Activated CD4-positive, alpha-beta T cell treated with anti-CD3 and anti-CD28 coated beads for 4 hours (primary cell): Measurements from ENCODE around the gene CALHM3.
A peak's percentile ranks its signal among the peaks of the same experiment; 100 is the strongest.

ENCODE experiments used
- DNase-seq, 2 donors: peaks; one replicate each; pipeline ENCODE4 v3.0.0-alpha.2; 2020

The CALHM3 gene

DNA sequence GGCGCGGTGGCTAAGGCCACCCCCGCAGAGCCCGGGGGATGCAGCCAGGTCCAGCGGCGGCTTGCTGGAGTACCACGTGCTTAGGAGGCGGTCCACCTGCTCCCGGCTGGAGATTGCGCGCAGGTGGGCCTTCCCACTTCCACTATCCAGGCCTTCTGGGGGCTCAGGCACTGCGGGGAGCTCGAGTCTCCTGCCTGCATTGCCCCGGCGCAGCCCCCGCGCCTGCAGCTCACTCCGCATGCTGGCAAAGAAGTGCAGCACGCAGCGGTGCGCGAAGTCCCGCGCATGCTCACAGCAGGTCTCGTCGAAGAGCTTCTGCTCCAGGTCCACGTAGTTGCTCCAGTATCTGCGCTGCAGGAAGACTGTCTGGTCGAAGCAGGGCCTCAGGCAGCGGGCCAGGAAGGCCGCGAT lies 5.8 kb downstream of the CALHM3 start:
- no peak for DNase-seq

GRCh38 chr10:103472005-103472404 lies 7.0 kb downstream of the CALHM3 start:
- DNase-seq, result no peak

- DNase-seq, result peak; percentile 49 to 60
Observed at GRCh38 chr10:103470761-103471653, 8.0 kb downstream of the CALHM3 start.

- no peak for DNase-seq
Observed at GRCh38 chr10:103469201-103469600, 9.8 kb downstream of the CALHM3 start.

- DNase-seq, result no peak
Observed at GRCh38 chr10:103467406-103467805, 11.6 kb downstream of the CALHM3 start.

DNA sequence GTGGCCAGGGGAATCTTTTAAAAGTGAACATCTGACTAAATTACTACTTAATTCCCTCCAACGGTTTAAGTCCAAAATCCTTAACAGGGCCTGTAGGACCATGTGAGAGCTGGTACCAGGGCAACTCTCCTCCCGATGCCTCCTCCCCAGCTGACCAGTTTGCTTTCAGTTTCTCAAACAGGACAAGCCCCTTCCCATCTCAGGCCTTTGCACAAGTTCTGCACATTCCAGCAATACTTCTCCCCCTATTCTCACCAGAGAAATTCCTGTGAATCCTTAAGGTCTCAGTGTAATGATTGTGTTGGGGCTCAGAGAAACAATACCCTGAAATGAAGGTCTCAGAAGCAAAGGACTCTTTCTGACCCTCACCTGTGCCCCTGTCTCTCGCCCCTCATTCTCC lies 12.3 kb downstream of the CALHM3 start:
- no peak for DNase-seq

DNA sequence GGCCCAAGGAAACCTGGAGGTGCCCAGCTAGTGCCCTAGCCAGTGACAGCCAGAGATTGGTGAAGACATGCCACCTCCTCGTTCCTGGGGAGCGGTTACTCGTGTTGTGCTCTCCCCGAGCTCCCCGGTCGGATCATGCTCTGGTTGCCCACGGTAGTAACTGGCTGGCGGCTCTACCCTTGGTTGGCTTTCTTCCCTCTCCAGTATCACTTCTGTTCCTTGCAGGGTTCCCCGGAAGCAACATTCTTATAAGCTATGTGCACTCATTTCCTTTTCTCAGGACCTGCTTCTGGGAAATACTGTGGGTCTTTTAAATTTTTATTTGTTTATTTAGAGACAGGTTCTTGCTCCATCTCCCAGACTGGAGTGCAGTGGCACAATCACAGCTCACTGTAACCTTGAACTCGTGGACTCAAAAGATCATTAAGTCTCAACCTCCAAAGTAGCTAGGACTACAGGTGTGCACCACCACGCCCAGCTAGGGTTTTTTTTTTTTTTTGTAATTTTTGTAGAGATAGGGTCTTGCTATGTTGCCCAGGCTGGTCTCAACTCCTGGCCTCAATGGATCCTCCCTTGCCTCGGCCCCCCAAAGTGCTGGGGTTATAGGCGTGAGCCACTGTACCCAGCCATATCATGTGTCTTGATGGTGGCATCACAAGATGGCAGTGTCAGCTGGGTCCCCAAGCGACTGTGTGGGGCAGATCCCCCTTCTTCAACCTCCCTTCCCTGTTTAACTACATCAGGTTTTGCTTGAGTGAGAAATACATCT lies 13.4 kb downstream of the CALHM3 start:
- no peak for DNase-seq

DNA sequence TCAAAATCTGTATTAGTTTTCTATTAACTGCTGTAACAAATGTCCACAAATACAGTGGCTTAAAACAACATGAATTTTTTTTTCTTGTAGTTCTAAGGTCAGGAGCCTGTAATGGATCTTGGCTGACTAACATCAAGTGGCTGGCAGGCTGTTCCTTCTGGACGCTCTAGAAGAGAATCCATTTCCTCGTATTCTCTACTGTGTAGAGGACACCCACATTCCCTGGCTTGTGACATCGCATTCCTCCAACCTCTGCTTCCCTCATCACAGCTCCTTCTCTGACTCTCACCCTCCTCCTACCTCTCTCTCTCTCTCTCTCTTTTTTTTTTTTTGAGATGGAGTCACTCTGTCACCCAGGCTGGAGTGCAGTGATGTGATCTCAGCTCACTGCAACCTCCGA lies 15.5 kb downstream of the CALHM3 start:
- no peak for DNase-seq

- no peak for DNase-seq
Observed at GRCh38 chr10:103459615-103460014, 19.4 kb downstream of the CALHM3 start.

DNA sequence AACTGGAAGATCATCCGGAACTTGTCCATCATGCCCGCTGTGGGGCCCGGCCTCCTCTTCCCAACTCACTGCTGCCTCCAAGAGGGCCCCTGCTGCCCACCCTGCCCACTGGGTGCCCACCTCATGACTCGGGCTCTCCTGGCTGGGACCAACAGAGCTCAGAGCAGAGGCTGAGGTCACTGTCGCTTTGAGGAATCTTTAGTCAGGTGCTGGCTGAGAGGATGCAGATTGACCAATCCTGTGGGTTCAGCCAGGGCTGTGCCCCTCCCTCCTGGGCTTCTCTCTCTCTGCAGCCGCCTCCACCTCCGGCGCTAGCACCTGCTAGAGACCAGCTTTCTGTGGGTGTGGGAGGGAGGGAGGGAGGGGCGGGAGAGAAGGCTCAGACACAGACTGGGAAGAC lies 20.3 kb downstream of the CALHM3 start, which contains the start of gene CALHM1:
TSS of gene CALHM1 (minus strand) at position 181 of the 400 bp plus-strand sequence. CDS start at position 32, 149 bp downstream.
- DNase-seq, result no peak

- no peak for DNase-seq
Observed at GRCh38 chr10:103457896-103458583, 21.0 kb downstream of the CALHM3 start.

DNA sequence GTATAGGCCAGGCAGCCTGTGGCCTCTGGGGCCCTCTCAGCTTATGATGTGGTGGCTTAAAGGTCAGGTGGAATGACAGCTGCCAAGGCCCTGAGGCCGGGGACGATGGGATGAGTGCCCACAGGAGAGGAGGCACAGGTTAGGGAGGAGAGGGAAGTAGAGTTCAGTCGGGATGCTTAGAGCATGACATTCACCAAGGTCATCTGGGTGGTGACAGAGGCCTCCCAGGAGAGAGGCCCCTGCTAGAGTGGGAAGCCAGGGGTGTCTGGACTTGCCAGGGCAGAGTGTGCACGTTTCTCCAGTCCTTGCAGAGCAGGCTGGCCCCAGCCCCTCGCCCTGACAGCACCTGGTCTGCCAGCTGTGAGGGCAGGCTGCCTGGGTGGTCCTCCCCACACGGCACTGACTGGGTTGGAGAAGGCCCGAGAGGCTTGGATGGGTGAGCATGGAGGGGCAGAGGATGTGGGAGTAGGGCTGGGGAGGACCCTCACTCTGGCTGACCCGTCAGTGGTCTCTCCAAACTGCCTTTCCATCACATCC lies 21.8 kb downstream of the CALHM3 start:
- no peak for DNase-seq

GRCh38 chr10:103456074-103456660 lies 22.9 kb downstream of the CALHM3 start:
- no peak for DNase-seq

DNA sequence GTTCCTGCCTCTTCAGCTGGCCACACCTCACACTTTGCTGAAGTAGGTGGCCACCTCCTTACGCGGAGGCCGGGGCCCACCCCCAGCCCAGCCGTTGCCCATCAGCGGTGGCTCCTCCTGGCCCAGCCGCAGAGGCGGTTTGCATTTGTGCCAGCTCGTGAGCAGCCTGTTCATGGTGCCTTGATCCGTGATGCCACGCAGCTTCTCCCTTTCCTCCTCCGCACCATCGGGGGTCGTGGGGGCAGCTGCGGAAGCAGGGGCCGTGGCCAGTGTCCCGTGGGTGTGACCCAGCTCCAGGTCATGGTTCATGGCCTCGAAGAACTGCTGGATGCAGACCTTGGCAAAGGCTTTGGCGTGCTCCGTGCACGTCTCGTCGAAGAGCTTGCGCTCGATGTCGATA lies 23.8 kb downstream of the CALHM3 start:
- no peak for DNase-seq

DNA sequence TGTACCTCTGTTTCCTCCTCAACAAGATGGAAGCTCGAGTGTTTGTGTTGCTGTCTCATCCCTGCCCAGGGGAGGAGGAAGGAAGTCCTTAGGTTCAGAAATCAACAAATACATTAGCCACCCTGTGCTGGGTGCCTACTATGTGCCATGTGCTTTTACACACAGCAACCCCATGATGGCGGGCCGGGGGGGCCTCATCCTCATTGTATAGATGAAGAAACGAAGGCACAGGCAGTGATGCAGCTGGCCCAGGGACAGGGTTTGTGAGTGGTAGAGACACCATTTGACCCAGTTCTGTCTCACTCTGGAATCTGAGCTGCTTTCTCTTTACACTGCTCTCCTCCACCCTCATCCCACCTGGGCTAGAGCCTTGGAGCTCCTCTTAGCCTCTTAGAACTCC lies 25.0 kb downstream of the CALHM3 start:
- DNase-seq, result no peak

DNA sequence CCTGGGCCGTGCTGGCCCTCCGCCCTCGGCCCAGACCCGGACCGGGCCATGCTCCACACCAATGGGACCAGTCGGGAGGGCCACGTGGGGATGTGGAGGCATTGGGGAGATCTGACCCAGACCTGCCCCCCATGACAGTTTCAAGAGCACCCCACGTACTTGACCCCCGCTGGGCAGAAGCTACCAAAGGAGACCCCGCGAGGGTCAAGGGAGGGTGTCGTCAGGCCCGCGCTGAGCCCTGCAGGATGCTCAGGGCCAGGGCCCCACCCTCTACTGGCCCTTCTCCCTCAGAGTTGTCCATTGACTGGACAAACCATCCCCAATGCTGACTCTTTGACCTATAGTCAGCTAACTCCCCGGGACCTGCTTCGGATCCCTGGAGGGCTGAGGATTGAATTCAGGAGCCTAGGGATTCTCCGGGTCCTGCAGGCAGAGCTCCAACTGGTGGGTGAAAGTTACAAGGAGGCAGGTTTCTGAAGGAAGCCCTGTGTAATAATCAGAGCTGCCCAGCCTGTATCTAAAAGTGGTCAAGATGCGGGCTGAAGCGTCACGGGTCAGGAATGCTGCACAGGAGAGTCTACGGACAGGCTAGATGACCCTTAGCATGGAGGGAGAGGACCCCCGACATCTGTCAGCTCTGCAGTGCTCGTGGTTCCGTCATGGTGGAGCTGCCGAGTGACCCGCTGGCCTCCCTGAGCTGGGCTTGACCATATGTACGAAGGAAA lies 26.4 kb downstream of the CALHM3 start:
- no peak for DNase-seq

GRCh38 chr10:103451831-103452505 lies 27.1 kb downstream of the CALHM3 start, which contains the start of gene CALHM2:
Gene CALHM2 (minus strand): TSS chr10:103452370. CDS start chr10:103449941, 2,429 bp downstream.
- peak; percentile 50 to 53 for DNase-seq

GRCh38 chr10:103451091-103451813 lies 27.8 kb downstream of the CALHM3 start:
- DNase-seq, result peak; percentile 25 to 26

DNA sequence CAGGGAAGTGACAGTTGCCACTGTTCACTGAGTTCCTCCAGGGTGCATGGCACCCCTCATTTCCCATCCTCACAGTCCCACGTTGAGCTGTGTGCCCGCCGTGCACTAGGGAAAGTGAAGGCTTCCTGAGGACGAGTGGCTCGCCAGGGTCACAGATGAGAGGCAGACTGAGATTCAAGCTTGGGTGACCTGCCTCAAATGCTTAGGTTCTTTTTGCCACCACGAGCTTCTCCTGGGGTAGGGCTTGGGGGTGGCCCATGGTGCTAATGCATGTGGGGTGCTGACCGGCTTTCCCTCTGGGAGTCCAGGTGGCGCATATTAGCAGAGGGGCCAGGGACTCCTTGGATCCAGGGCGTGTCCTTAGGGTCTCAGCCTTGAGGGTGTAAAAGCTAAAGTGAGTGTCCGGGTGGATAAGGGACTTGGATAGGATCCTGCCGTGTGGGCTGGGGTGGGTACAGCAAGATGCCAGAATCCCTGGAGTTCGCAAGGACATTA lies 28.8 kb downstream of the CALHM3 start:
- no peak for DNase-seq
